GM12891 (cell line): ENCODE measurements around the gene USP36.

Experiments used
- POLR2A ChIP-seq: IDR thresholded peaks from 2 replicates; pipeline ENCODE4 v1.6.1; 2011; ENCODE audit warnings: low read depth, low read length, control low read depth
- POLR2AphosphoS5 ChIP-seq: IDR thresholded peaks from 2 replicates; pipeline ENCODE4 v1.6.1; 2011; ENCODE audit warnings: low read depth, low read length, control low read depth
- POU2F2 ChIP-seq: IDR thresholded peaks from 2 replicates; pipeline ENCODE4 v1.6.1; 2011; ENCODE audit warnings: low read depth, mild to moderate bottlenecking, control low read depth, low read length, moderate library complexity

DNA sequence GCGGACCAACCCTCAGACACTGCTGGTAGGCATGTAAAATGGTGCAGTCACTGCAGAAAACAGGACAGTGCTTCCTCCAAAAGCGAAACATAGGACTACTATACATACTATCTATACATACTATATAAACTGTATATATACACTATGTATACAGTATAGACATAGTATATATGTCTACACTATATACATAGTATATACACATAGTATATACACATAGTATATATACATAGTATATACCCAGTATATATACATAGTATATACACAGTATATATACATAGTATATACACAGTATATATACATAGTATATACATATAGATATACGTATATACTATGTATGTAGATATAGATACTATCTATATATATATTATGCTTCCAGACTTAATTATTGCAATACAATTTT, 6.4 kb upstream of the USP36 start:
- TF ChIP-seq POLR2AphosphoS5 (no peak), POLR2A (no peak), POU2F2 (no peak)
